IPS DF 6.9 (cell line): ENCODE measurements around the gene LMOD3.

ENCODE experiments used
- DNase-seq: peaks from one replicate; pipeline ENCODE4 v3.0.0-alpha.2; 2013; ENCODE audit warnings: low read depth, low spot score
- H3K27ac ChIP-seq: one replicate; pipeline ENCODE4 v1.5.1; 2013; ENCODE audit warnings: low read length, control low read depth
- H3K27me3 ChIP-seq: 2 replicates; pipeline ENCODE4 v1.6.1; 2013; ENCODE audit warnings: mild to moderate bottlenecking, low read length; ENCODE audit not compliant: control insufficient read depth, insufficient read depth
- H3K36me3 ChIP-seq: 2 replicates; pipeline ENCODE4 v1.6.1; 2013; ENCODE audit warnings: low read length; ENCODE audit not compliant: control insufficient read depth, insufficient read depth
- H3K4me1 ChIP-seq: 2 replicates; pipeline ENCODE4 v1.6.1; 2013; ENCODE audit warnings: low read length; ENCODE audit not compliant: control insufficient read depth, insufficient read depth
- H3K4me3 ChIP-seq: 2 replicates; pipeline ENCODE4 v1.5.1; 2013; ENCODE audit warnings: mild to moderate bottlenecking, low read length
- H3K9me3 ChIP-seq: 2 replicates; pipeline ENCODE4 v1.6.1; 2013; ENCODE audit warnings: low read length, inconsistent platforms; ENCODE audit not compliant: control insufficient read depth, insufficient read depth
- WGBS: extraction: QIAGEN DNeasy Blood & Tissue Kit; methylation state at CpG from one replicate; pipeline ENCODE4 v1.1.7; 2013; ENCODE audit warnings: mixed read lengths, missing lambda C conversion rate; ENCODE audit not compliant: insufficient read length, insufficient coverage; 5-methylcytosine and 5-hydroxymethylcytosine counted together

The LMOD3 gene

DNA sequence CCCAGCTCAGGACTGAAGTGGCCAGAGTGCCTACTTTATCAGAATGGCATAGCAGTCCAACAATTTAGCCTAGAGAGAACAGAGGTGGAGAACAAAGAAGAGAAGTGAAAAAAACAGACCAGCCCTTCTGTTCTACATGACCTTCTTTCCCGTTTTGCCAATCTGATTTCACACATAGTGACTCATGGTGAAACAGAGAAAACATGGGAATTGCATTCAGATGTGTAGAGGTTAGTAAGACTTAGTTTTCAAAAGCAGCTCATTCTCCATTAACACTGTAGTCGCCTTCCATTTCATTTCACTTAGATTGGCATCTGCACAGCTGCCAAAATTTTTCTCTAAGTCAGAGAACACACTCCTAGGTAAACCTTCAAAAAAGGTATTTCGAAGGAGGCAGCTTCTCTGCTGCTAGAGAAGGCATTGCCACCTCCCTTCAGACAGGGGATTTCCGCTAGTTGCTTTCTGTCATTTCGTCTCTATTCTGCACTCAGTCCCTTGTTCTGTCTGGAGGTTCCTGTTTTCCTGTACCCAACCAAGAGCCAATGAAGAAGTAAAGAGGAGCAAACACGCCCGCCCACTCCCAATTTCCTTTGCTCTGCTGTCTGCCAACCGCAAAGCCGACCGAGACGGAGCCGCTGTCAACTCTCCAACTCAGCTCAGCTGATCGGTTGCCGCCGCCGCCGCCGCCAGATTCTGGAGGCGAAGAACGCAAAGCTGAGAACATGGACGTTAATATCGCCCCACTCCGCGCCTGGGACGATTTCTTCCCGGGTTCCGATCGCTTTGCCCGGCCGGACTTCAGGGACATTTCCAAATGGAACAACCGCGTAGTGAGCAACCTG lies 37.8 kb downstream of the LMOD3 start, which contains the start of gene ARL6IP5:
TSS of gene ARL6IP5 (plus strand) at position 612 of the 842 bp plus-strand sequence. CDS start at position 723, 111 bp downstream.
- Histone ChIP-seq H3K27ac (no peak within 1 kb of the TSS), H3K4me1 (0 out of 2 replicates have a peak, but pooled peaks cover 2% of the 10 kb centered on the region)

DNA sequence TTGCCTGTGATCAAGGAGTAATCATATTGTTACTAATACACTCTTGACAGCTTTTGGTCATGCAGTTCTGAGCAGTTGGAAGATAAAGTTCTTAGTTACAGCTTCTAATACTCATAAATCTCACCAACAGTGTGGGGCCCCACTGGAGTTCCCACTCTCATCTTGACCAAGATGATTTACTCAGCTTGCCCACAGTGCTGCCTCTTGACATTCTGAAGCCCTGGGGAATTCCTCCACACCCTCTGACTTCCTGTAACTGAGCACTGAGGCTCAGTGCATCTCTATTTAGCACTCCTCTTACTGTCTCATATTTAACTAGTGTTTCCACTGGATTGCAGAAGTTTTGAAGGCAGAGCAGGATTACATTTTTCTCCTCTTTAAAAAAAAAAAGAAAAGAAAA lies 39.6 kb downstream of the LMOD3 start:
- Histone ChIP-seq H3K4me1 (peaks cover 2% of the 10 kb centered on the region; the same call in 1 of the 2 replicates), H3K27me3 (no peaks in the 10 kb centered on the region), H3K27ac (no peak overlapping the region), H3K36me3 (no peaks in the 10 kb centered on the region), H3K4me3 (no peak overlapping the region), H3K9me3 (no peaks in the 10 kb centered on the region)
- no peak for DNase-seq

More for the DNA sequence above, 37.8 kb downstream of the LMOD3 start, which contains the start of gene ARL6IP5:
- no CpG with 5 or more reads among the region's 32 CpGs for WGBS
- Histone ChIP-seq H3K36me3 (no peaks in the 10 kb centered on the region), H3K27me3 (no peaks in the 10 kb centered on the region), H3K4me3 (peak within 1 kb of the TSS; percentile 78), H3K9me3 (no peaks in the 10 kb centered on the region)
- DNase-seq: peak; percentile 67

DNA sequence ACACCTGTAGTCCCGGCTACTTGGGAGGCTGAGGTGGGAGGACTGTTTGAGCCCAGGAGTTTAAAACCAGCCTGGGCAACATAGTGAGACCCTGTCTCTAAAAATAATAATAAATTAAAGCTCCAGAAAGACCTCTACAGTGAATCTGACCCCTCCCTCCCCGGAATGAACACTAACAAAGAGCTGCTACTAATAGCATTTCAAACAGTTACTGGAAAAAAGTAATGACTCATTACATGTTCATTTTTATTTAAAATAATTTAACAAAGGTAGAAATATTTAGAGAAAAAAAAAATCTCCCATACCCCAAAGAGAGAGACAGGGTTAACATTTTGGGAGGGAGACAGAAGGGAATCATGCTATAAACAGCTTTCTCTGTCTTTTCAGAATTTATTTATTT lies 40.0 kb downstream of the LMOD3 start:
- H3K36me3 ChIP-seq: no peaks in the 10 kb centered on the region
- no peaks in the 10 kb centered on the region for H3K9me3 ChIP-seq
- no peak for DNase-seq
- no peak overlapping the region for H3K4me3 ChIP-seq
- peaks cover 2% of the 10 kb centered on the region; the same call in 1 of the 2 replicates for H3K4me1 ChIP-seq
- no peak overlapping the region for H3K27ac ChIP-seq
- no CpG with 5 or more reads among the region's 2 CpGs for WGBS
- H3K27me3 ChIP-seq: no peaks in the 10 kb centered on the region

DNA sequence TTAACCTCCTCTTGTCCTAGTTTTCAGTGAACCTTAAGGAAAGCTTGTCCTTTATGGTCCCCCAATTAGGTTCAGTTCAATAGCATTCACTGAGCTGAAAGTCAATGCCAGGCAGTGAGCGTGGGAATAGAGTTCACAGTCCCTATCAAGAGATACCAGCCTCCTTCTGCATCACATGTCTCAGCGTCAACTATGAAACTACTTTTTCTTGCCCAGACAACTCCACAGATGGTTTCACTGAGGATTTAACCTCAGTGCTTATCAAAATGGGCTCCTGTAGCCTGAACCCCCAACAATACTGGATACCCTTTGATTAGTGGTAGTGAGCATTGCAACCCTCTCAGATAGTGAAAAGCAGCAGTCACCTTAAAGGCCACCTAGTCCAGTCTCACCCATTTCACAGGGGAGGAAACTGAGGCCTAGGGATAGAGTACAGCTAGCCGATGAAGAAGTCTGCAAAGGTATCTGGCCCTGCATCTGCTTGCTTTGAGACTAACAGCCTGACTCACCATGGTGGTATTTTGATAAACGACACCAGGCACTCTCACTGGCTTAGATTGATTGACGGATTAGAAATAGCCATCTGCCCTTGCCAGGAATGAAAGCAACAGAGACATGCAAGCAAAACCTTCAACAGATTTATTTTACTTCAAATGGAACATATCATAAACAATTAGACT lies 40.7 kb downstream of the LMOD3 start:
- WGBS: no CpG with 5 or more reads among the region's 5 CpGs

DNA sequence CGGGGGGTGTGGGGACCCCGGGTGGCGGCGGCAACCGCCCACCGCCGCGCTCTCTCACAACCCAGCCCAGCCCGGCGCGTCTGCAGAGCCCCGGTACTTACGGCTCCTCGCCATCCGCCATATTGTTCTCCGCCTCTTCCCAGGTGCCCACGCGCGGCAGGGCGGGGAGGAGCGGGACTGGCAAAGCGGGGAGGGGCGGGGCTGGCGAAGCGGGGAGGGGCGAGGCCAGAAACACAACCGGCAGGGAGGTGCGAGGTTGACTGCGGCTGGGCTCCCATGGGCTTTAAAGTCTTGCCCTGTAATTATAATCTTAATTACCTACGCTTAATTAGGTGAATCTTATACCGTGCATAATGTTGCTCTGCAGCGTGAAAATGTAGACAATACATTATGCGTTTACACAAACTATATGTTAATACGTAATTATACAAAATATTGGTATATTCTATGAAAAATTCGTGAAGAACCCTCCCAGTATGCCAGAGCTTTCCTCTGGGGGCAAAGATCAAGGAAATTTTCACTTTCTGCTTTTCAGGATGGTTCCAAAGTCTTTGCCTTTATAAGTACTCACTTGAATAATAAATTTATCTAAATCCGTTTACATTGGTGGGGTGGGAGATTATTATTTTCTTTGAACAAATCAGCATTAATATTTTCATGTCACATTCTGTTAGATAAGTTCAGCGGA lies 42.0 kb downstream of the LMOD3 start, which contains the start of gene UBA3:
TSS of gene UBA3 (minus strand) at position 133 of the 688 bp plus-strand sequence. CDS start at position 121, 12 bp downstream.
- H3K9me3 ChIP-seq: no peaks in the 10 kb centered on the region
- H3K27ac ChIP-seq: no peak within 1 kb of the TSS
- no peaks in the 10 kb centered on the region; the same call in 1 of the 2 replicates for H3K4me1 ChIP-seq
- H3K27me3 ChIP-seq: no peaks in the 10 kb centered on the region
- H3K36me3 ChIP-seq: no peaks in the 10 kb centered on the region
- peak within 1 kb of the TSS; percentile 73 for H3K4me3 ChIP-seq
- DNase-seq: peak; percentile 41
- WGBS: no CpG with 5 or more reads among the region's 37 CpGs

More for the DNA sequence above, 40.7 kb downstream of the LMOD3 start:
- H3K9me3 ChIP-seq: no peaks in the 10 kb centered on the region
- H3K36me3 ChIP-seq: no peaks in the 10 kb centered on the region
- no peak for DNase-seq
- no peak overlapping the region for H3K4me3 ChIP-seq
- H3K27ac ChIP-seq: no peak overlapping the region
- no peaks in the 10 kb centered on the region for H3K27me3 ChIP-seq
- peaks cover 2% of the 10 kb centered on the region; the same call in 1 of the 2 replicates for H3K4me1 ChIP-seq

DNA sequence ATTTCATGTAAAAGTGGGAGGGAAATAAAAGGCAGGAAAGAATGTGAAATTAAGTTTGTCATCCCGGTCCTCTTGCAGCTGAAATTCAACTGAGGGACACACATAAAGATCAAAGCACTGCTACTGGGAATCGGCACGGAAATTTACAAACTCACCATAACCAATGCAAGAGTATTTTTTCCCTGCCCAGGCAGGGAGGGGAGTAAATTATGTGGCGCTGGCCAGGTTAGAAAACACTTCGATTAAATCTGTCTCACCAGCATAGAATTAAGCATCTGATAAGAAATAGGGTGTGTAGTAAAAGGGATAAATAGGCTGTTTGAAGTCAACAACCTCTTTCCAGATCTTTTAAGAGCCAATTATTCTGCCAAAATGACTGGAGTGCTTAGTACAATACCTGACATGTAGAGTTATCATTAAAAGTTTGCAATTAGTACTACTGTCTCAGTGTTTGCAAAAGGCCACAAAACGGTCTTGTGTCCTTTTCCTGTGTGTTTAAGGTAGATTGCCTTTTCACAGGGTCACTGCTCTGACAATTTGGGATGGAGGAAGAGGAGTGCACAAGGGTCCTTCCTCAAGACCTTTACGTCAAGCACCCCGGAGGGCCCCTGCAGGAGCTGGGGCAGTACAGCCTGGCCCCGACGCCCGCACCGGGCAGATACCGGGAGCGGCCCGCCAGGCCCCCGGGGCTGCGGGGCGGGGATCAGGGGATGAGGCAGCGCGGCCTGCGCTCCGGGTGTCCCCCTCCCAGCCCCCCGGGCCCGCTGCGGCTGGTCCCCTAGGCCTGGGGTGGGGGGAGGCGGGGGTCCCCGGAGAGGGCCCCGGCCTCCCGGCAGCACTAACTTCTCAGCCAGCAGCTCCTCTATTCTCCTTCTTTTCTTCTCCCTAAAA lies 42.9 kb downstream of the LMOD3 start:
- H3K27me3 ChIP-seq: no peaks in the 10 kb centered on the region
- no peaks in the 10 kb centered on the region for H3K36me3 ChIP-seq
- H3K4me1 ChIP-seq: no peaks in the 10 kb centered on the region; the same call in 1 of the 2 replicates
- DNase-seq: no peak
- peak overlapping the region; percentile 73 for H3K4me3 ChIP-seq
- no peaks in the 10 kb centered on the region for H3K9me3 ChIP-seq
- H3K27ac ChIP-seq: no peak overlapping the region
- WGBS: no CpG with 5 or more reads among the region's 29 CpGs

DNA sequence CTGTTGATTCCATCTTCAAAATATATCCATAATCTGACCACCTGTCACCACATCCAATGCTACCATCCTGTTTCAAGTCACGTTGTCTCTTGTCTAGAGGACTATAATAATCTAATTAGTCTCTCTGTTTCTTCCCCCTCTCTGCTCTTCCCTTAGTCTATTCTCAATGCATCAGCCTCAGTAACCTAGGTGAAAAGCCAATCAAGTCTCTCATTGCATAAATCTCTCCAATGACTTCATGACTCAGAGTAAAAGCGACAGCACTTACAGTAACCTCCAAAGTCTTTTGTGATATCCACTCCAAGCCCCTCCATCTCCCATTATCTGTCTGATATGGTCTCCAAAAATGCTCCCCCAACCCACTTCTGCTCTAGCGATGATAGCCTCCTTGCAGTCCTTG lies 49.5 kb downstream of the LMOD3 start:
- Histone ChIP-seq H3K4me3 (no peak overlapping the region), H3K27ac (no peak overlapping the region), H3K9me3 (no peaks in the 10 kb centered on the region), H3K36me3 (no peaks in the 10 kb centered on the region; the same call in 1 of the 2 replicates), H3K27me3 (no peaks in the 10 kb centered on the region), H3K4me1 (no peaks in the 10 kb centered on the region)
- DNase-seq: no peak
- WGBS: no CpG with 5 or more reads among the region's 3 CpGs

DNA sequence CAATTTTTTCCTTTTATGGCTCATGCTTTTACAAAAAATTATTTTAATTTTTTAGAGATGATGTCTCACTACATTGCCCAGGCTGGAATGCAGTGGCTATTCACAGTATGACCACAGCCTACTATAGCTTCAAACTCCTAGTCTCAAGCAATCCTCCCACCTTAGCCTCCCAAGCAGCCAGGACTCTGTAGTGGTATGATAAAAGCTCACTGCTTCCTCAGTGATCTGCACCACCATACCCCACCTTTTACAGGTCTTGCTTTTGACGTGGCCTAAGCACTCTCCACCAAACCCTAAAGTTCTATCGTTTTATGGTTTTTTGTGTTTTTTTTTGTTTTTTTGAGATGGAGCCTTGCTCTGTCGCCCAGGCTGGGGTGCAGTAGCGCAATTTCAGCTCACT lies 56.3 kb downstream of the LMOD3 start:
- WGBS: no CpG with 5 or more reads among the region's 4 CpGs
- no peaks in the 10 kb centered on the region; the same call in 1 of the 2 replicates for H3K36me3 ChIP-seq
- no peaks in the 10 kb centered on the region for H3K9me3 ChIP-seq
- no peaks in the 10 kb centered on the region for H3K27me3 ChIP-seq
- no peaks in the 10 kb centered on the region for H3K4me1 ChIP-seq
- H3K4me3 ChIP-seq: no peak overlapping the region
- H3K27ac ChIP-seq: no peak overlapping the region
- no peak for DNase-seq

DNA sequence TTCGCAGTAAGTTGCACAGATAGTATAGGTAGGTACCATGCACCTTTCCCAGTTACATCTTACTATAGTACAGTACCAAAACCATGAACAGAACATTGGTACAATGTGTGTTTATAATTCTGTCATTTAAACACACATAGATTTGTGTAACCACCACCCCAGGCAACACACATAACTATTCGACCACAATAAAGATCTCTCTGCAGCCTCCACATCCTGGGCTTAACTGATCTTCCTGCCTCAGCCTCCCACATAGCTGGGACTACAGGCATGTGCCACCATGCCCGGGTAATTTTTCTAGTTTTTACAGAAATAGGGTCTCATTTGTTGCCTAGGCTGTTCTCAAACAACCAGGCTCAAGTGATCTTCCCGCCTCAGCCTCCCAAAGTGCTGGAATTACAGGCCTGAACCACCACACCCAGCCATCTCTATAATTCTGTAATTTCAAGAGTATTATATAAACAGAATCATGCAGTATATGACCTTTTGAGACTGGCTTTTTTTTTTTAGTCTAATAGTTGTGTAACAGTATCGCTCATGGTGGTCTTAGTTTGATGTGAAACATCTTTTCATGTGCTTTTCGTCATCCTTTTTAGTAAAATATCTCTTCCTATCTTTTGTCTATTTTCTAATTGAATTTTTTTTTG lies 57.0 kb downstream of the LMOD3 start:
- no peak for DNase-seq
- Histone ChIP-seq H3K4me1 (no peaks in the 10 kb centered on the region), H3K9me3 (no peaks in the 10 kb centered on the region), H3K4me3 (no peak overlapping the region), H3K36me3 (no peaks in the 10 kb centered on the region; the same call in 1 of the 2 replicates), H3K27ac (no peak overlapping the region), H3K27me3 (no peaks in the 10 kb centered on the region)
- no CpG with 5 or more reads among the region's 6 CpGs for WGBS
